ENCODE data around the gene PBXIP1. TPM values are rescaled to one million over a fixed set of nuclear protein-coding genes. Genes with fewer than 3 reads are reported as not detected.
A peak's percentile ranks its signal among the peaks of the same experiment; 100 is the strongest.

Gene PBXIP1
- total and polyA plus RNA-seq, 2 of the 13 experiments (the other 11 are each of a cell fraction or from before 2014, with no cell fraction given) = 16.3 to 31.9 TPM

DNA sequence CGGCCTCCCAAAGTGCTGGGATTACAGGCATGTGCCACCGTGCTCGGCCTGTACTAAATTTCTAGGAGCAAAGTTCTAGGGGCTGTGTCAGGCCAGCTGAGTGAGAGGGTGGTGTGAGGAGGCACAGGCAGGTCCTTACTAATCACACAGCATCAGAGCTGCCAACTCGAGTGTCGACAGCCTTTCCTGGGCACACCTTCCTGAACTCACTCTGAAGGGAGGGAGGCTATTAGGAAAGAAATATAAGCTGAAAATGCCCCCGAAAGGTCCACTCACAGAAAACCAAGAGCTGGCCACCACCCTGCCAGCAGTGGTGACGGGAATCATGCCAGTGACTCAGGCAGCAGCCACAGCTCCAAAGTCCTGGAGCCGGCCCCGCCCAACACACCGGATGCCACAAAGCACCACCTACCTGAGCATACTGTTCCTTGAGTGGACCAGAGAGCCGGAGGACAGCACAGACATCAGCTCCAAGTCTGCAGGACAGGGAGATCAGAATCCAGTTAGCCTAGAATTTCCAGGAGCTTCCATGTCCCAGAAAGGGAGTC lies 23.9 kb downstream of the PBXIP1 start (continued):
- TF ChIP-seq, protein P1, sequence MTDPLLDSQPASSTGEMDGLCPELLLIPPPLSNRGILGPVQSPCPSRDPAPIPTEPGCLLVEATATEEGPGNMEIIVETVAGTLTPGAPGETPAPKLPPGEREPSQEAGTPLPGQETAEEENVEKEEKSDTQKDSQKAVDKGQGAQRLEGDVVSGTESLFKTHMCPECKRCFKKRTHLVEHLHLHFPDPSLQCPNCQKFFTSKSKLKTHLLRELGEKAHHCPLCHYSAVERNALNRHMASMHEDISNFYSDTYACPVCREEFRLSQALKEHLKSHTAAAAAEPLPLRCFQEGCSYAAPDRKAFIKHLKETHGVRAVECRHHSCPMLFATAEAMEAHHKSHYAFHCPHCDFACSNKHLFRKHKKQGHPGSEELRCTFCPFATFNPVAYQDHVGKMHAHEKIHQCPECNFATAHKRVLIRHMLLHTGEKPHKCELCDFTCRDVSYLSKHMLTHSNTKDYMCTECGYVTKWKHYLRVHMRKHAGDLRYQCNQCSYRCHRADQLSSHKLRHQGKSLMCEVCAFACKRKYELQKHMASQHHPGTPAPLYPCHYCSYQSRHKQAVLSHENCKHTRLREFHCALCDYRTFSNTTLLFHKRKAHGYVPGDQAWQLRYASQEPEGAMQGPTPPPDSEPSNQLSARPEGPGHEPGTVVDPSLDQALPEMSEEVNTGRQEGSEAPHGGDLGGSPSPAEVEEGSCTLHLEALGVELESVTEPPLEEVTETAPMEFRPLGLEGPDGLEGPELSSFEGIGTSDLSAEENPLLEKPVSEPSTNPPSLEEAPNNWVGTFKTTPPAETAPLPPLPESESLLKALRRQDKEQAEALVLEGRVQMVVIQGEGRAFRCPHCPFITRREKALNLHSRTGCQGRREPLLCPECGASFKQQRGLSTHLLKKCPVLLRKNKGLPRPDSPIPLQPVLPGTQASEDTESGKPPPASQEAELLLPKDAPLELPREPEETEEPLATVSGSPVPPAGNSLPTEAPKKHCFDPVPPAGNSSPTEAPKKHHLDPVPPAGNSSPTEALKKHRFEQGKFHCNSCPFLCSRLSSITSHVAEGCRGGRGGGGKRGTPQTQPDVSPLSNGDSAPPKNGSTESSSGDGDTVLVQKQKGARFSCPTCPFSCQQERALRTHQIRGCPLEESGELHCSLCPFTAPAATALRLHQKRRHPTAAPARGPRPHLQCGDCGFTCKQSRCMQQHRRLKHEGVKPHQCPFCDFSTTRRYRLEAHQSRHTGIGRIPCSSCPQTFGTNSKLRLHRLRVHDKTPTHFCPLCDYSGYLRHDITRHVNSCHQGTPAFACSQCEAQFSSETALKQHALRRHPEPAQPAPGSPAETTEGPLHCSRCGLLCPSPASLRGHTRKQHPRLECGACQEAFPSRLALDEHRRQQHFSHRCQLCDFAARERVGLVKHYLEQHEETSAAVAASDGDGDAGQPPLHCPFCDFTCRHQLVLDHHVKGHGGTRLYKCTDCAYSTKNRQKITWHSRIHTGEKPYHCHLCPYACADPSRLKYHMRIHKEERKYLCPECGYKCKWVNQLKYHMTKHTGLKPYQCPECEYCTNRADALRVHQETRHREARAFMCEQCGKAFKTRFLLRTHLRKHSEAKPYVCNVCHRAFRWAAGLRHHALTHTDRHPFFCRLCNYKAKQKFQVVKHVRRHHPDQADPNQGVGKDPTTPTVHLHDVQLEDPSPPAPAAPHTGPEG (CRISPR knock-in tag; IDR thresholded peaks at IDR 0.05) = no peak
- TF ChIP-seq RCOR2 (CRISPR knock-in tag; IDR thresholded peaks at IDR 0.05) = no peak
- TF ChIP-seq ZZZ3 (CRISPR knock-in tag; IDR thresholded peaks at IDR 0.05; ENCODE audit: borderline replicate concordance) = no peak
- TF ChIP-seq, protein P2, sequence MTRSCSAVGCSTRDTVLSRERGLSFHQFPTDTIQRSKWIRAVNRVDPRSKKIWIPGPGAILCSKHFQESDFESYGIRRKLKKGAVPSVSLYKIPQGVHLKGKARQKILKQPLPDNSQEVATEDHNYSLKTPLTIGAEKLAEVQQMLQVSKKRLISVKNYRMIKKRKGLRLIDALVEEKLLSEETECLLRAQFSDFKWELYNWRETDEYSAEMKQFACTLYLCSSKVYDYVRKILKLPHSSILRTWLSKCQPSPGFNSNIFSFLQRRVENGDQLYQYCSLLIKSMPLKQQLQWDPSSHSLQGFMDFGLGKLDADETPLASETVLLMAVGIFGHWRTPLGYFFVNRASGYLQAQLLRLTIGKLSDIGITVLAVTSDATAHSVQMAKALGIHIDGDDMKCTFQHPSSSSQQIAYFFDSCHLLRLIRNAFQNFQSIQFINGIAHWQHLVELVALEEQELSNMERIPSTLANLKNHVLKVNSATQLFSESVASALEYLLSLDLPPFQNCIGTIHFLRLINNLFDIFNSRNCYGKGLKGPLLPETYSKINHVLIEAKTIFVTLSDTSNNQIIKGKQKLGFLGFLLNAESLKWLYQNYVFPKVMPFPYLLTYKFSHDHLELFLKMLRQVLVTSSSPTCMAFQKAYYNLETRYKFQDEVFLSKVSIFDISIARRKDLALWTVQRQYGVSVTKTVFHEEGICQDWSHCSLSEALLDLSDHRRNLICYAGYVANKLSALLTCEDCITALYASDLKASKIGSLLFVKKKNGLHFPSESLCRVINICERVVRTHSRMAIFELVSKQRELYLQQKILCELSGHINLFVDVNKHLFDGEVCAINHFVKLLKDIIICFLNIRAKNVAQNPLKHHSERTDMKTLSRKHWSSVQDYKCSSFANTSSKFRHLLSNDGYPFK (CRISPR knock-in tag; IDR thresholded peaks at IDR 0.05; ENCODE audit: borderline replicate concordance) = peak; percentile 70; the same call in 1 of the 2 replicates
- no peak for TF ChIP-seq ARNT2 (CRISPR knock-in tag; IDR thresholded peaks at IDR 0.05; ENCODE audit: low read depth)
- TF ChIP-seq, protein P3, sequence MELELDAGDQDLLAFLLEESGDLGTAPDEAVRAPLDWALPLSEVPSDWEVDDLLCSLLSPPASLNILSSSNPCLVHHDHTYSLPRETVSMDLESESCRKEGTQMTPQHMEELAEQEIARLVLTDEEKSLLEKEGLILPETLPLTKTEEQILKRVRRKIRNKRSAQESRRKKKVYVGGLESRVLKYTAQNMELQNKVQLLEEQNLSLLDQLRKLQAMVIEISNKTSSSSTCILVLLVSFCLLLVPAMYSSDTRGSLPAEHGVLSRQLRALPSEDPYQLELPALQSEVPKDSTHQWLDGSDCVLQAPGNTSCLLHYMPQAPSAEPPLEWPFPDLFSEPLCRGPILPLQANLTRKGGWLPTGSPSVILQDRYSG (CRISPR knock-in tag; IDR thresholded peaks at IDR 0.05) = no peak
- no peak for TF ChIP-seq LCORL (IDR thresholded peaks at IDR 0.05)
- peak; percentile 73; the same call in 1 of the 2 replicates for TF ChIP-seq LCORL (CRISPR knock-in tag; IDR thresholded peaks at IDR 0.05)
- TF ChIP-seq ELF3 (CRISPR knock-in tag; IDR thresholded peaks at IDR 0.05) = peak; percentile 64; the same call in 1 of the 2 replicates
- TF ChIP-seq, protein P4, sequence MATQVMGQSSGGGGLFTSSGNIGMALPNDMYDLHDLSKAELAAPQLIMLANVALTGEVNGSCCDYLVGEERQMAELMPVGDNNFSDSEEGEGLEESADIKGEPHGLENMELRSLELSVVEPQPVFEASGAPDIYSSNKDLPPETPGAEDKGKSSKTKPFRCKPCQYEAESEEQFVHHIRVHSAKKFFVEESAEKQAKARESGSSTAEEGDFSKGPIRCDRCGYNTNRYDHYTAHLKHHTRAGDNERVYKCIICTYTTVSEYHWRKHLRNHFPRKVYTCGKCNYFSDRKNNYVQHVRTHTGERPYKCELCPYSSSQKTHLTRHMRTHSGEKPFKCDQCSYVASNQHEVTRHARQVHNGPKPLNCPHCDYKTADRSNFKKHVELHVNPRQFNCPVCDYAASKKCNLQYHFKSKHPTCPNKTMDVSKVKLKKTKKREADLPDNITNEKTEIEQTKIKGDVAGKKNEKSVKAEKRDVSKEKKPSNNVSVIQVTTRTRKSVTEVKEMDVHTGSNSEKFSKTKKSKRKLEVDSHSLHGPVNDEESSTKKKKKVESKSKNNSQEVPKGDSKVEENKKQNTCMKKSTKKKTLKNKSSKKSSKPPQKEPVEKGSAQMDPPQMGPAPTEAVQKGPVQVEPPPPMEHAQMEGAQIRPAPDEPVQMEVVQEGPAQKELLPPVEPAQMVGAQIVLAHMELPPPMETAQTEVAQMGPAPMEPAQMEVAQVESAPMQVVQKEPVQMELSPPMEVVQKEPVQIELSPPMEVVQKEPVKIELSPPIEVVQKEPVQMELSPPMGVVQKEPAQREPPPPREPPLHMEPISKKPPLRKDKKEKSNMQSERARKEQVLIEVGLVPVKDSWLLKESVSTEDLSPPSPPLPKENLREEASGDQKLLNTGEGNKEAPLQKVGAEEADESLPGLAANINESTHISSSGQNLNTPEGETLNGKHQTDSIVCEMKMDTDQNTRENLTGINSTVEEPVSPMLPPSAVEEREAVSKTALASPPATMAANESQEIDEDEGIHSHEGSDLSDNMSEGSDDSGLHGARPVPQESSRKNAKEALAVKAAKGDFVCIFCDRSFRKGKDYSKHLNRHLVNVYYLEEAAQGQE (IDR thresholded peaks at IDR 0.05; ENCODE audit: borderline replicate concordance in 1 of 2, low read depth in 1 of 2, low read length in 2 of 2) = no peak
- TF ChIP-seq FOSL1 (CRISPR knock-in tag; IDR thresholded peaks at IDR 0.05; ENCODE audit: borderline replicate concordance) = no peak
- TF ChIP-seq ZNF251 (CRISPR knock-in tag; IDR thresholded peaks at IDR 0.05) = no peak
- TF ChIP-seq, protein P5, sequence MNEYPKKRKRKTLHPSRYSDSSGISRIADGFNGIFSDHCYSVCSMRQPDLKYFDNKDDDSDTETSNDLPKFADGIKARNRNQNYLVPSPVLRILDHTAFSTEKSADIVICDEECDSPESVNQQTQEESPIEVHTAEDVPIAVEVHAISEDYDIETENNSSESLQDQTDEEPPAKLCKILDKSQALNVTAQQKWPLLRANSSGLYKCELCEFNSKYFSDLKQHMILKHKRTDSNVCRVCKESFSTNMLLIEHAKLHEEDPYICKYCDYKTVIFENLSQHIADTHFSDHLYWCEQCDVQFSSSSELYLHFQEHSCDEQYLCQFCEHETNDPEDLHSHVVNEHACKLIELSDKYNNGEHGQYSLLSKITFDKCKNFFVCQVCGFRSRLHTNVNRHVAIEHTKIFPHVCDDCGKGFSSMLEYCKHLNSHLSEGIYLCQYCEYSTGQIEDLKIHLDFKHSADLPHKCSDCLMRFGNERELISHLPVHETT (CRISPR knock-in tag; conservative IDR thresholded peaks at IDR 0.05) = no peak
- TF ChIP-seq ZNF550 (CRISPR knock-in tag; IDR thresholded peaks at IDR 0.05; ENCODE audit: borderline replicate concordance) = no peak
